ENCODE measurements around the gene KLF3.

- TF ChIP-seq, protein P1, sequence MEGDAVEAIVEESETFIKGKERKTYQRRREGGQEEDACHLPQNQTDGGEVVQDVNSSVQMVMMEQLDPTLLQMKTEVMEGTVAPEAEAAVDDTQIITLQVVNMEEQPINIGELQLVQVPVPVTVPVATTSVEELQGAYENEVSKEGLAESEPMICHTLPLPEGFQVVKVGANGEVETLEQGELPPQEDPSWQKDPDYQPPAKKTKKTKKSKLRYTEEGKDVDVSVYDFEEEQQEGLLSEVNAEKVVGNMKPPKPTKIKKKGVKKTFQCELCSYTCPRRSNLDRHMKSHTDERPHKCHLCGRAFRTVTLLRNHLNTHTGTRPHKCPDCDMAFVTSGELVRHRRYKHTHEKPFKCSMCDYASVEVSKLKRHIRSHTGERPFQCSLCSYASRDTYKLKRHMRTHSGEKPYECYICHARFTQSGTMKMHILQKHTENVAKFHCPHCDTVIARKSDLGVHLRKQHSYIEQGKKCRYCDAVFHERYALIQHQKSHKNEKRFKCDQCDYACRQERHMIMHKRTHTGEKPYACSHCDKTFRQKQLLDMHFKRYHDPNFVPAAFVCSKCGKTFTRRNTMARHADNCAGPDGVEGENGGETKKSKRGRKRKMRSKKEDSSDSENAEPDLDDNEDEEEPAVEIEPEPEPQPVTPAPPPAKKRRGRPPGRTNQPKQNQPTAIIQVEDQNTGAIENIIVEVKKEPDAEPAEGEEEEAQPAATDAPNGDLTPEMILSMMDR (IDR thresholded peaks at IDR 0.05) = no peak
- no peak for TF ChIP-seq POLR2A (IDR thresholded peaks at IDR 0.05; ENCODE audit: low read depth)
- no peak for TF ChIP-seq POLR2AphosphoS5 (IDR thresholded peaks at IDR 0.05)
- TF ChIP-seq EP300 (IDR thresholded peaks at IDR 0.05) = no peak
Observed at GRCh38 chr4:38724475-38724808, 60.4 kb downstream of the KLF3 start.
